ENCODE measurements around the gene SYTL5. TPM values are rescaled to one million over a fixed set of nuclear protein-coding genes. Genes with fewer than 3 reads are reported as not detected.

SYTL5 gene
- total RNA-seq, 1 donor from 2014 or later: 4.4 TPM

DNA sequence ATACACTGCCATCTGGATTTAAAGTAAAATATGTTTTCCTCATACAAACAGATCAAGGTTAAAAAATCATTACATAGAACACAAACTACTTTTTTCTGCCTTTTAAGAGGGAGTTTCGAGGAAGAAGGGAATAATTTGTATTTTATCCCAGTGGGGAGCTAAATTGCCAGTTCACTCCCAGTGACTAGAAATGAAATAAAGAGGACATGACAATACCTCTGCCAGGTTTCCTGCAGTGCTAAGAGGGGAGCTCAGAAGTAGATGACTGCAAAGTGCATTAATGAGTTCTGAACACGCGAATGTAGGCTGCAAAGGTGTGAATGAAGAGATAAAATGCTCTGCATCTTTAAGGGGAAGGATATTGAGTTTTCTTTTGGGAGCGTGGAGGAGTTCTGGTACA, 144.6 kb downstream of the SYTL5 start:
- DNase-seq: no peak

DNA sequence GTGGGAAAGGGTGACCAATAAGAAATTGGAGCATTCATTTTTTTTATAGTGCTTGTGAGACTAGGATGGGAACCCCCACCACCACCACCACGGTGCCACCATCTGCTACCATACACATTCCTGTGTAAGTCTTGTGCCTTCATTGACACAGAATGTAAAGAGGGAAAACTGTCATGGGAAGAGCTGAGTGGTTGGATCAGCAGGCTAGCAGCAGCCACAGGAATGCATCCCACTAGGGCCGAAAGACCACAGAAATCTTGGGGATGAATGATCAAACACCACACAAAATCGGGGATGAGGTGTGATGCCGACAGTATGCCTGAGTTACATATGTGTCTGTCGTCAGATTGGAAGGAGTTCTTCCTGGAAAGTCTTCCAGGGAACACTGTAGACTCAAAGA, 145.1 kb downstream of the SYTL5 start:
- no peak for DNase-seq

DNA sequence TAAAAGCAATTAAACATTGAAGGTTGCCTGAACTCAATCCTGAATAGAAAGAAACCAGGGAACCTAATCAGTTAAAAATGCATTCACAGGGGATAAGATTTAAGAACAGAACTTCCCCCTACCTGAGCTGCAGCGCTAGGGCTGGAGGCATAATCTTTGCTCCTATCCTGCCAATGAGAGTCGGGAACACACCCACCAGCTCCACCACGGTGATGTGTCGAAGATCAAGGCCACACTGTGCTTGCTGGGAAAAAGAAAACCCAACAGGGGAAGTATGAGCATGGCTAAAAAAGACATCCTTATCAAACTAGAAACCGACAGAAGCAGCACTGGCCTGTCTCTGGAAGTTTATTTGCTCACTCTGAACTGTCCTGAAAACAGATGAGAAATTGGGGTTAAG, 148.0 kb downstream of the SYTL5 start:
- DNase-seq: no peak

GRCh38 chrX:38154818-38155217, 148.5 kb downstream of the SYTL5 start:
- DNase-seq: no peak

- DNase-seq: no peak
Observed at GRCh38 chrX:38156838-38157237, 150.5 kb downstream of the SYTL5 start.

DNA sequence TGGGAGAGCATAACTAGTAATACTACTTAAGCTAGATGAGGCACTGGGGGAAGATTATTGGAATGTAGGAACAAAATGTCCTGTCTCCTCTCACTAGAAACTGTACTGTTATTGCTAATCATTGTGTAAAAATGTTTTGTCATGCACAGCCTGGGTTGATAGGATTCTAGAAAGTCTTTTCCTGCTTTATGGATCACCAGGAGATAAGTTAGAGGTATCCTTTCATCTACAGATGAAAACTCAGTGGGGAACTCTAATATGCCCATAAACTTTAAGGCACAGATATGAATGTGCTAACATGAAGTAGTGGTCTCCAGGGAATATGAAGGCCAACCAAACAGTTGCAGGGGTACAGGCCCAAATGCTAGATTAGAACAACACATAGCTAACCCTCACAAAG, 156.8 kb downstream of the SYTL5 start:
- no peak for DNase-seq

GRCh38 chrX:38165023-38165422, 158.7 kb downstream of the SYTL5 start:
- no peak for DNase-seq

DNA sequence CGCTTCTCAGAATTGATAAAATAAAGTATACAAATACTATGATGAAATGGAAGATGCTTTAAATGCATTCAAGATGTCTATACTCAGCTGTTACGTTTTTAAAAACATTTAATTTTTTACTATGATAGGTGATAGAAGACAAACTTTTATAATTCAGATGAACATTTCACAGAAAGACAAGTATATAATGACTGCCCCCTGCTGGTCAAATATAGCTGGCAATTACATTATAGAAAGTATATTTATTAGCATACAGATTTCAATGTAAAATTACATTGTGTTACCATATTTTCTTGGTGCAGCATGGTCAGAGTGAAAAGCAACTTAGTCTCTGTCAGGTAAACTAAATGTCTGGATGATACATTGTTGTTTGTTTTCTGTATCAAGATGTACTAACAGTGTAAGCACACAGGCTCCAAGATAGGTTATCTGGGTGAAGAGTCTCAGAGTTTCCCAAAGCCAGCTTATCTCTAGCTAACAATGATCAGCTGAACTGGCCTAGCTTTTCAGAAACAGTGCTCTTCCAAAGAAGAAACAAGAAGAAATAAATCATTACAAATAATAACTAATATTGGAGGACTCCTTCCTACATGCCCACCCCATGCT, 160.2 kb downstream of the SYTL5 start:
- no peak for DNase-seq

DNA sequence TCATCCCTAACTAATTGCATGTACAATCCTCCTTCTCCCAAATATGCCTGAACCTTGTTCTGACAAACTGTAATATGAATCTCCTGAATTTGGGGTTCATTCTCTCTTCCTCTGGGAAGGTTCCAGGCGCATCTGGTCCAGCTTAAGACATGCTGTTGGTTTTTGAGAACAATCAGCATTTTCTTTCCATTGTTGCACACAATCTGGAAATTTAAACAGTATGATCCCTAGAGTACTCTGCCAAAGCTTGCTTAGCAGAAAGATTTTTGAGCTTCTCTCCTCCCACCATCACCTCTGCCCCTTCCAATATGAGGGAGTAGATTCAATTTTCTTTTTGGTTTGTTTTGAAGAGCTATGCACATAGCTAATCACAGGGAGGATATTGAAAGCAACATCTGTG, 164.2 kb downstream of the SYTL5 start:
- no peak for DNase-seq

- no peak for DNase-seq
Observed at GRCh38 chrX:38172596-38172995, 166.2 kb downstream of the SYTL5 start.

GRCh38 chrX:38175139-38175538, 168.8 kb downstream of the SYTL5 start:
- DNase-seq: no peak

DNA sequence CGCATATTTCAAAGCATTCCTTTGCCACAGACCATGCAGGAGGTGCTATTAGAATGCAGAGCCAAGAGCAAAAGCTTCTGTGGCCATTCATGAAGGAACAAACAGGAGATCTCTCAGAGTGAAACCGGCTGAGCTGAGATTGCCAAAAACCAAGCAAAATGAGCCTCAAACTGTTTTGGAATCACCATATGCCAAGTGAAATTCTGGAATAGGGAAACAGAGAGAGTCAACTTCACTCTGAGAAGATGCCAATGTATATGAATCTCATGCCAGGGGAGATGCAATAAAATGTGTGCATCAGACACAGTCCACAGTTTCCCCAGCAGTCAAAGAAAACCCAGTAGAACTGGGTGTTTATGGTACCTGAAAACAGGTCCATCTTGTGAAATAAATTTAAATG, 172.0 kb downstream of the SYTL5 start:
- DNase-seq: no peak

Small RNA genes lying within 50 kb of the gene (small RNA-seq; reads per million reads assigned to genes)
- gene MIR548AJ2: not detected

Other genes starting within 250 kb of the SYTL5 start
- gene CYBB, start 226.5 kb upstream of the SYTL5 start, total RNA-seq: 16.4 TPM
- 27.6 TPM for gene DYNLT3, start 159.0 kb upstream of the SYTL5 start, total RNA-seq
- gene SRPX, start 214.3 kb downstream of the SYTL5 start, total RNA-seq: 2.5 TPM